Skeletal muscle cell (primary cell): ENCODE results near the gene NHSL1.

Experiments
- DNase-seq: peaks from one replicate; pipeline ENCODE4 v3.0.0-alpha.2; 2010; ENCODE audit warnings: low read depth
- H3K4me3 ChIP-seq: 2 replicates; pipeline ENCODE4 v1.5.1; 2011; ENCODE audit warnings: low read depth, mild to moderate bottlenecking, control low read depth, low read length, moderate library complexity

The NHSL1 gene

DNA sequence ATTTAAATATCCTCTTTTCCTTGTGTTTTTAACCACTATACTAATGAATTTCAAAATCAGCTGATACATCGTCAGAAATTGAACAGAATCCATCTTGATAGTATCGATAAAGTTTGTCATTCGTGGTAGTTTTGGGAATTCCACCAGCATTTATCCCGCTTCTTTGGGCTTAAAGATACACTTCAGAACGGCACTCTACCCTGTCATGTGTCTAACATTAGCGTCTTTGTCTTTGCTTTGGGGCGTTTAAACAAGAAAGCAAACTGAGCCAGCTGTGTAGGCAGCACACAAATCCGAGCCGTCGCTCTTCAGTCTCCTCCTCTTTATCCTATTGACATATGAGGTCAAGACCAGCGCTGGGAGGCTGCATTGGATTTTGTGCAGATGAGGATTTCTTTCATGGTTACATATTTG, 27.5 kb upstream of the NHSL1 start:
- no peak for DNase-seq
- H3K4me3 ChIP-seq: no peak overlapping the region

DNA sequence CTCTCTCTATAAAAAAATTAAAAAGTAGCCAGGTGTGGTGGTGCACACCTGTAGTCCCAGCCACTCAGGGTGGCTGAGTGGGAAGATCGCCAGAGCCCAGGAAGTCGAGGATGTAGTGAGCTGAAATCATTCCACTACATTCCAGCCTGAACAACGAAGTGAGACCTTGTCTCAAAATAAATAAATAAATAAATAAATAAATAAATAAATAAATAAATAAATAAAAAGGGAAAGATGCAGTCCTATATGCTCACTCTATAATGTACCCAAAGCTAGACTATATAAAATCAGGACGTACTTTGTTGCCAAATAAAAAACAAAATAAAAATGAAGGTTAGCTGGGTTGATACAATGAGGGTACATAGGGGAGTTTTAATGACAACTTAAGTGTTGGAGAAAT, 26.1 kb upstream of the NHSL1 start:
- no peak for DNase-seq
- no peak overlapping the region for H3K4me3 ChIP-seq

DNA sequence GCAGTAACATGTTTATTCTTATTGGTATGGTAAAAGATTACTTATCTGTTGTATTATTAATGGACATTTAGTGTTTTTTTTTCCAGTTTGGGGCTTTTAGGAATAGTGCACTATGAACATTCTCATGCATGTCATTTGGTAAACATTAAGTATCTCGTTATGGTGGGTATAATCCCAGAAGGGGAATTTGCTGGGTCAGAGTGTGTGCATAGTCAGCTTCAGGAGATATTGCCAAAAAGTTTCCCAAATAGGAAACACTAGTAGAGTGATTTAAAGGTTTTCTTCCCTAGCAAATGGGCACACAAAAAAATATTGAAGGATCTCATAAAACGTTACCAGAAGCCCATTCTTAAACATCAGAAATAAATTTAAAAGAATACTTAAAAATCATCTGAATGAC, 25.2 kb upstream of the NHSL1 start:
- no peak overlapping the region for H3K4me3 ChIP-seq
- DNase-seq: no peak

GRCh38 chr6:138523347-138524210, 24.3 kb upstream of the NHSL1 start:
- no peak overlapping the region for H3K4me3 ChIP-seq
- DNase-seq: no peak

DNA sequence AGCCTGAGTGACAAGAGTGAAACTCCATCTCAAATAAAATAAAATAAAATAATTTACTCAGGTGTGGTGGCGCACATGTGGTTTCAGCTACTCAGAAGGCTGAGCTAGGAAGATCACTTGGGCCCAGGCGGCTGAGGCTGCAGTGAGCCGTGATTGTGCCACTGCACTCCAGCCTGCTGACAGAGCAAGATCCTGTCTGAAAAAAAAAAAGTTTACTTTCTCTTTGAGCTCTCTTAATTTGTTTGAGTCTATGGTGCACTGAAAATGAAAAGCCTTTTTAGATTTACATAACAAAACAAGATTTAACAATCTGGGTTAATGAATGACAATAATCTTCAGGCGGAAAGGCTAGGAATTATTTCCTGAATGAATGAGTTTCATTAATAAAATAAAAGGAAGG, 23.3 kb upstream of the NHSL1 start:
- H3K4me3 ChIP-seq: no peak overlapping the region
- DNase-seq: no peak

GRCh38 chr6:138521790-138522189, 22.5 kb upstream of the NHSL1 start:
- no peak overlapping the region for H3K4me3 ChIP-seq
- DNase-seq: no peak

- no peak for DNase-seq
- H3K4me3 ChIP-seq: no peak overlapping the region
Measured at GRCh38 chr6:138520463-138520862, 21.2 kb upstream of the NHSL1 start.

DNA sequence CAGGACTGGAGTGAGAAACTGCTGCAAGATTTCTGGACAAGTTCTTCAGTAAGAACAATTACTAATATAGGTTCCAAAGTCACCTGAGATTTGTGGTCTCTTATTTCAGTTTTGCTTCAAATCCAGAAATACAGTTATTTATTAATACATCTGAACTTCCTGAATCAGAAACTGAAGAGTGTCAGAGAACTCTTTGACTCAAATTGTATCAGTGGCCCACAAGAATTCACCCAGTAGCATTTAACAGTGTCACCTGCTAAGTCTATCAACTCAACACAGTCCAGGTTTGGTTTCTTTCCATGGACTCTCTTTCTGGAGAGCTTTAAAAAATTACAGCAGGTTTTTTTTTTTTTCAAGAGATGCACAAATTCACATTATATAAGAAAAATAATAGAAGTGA, 18.8 kb upstream of the NHSL1 start:
- no peak for DNase-seq
- H3K4me3 ChIP-seq: no peak overlapping the region

DNA sequence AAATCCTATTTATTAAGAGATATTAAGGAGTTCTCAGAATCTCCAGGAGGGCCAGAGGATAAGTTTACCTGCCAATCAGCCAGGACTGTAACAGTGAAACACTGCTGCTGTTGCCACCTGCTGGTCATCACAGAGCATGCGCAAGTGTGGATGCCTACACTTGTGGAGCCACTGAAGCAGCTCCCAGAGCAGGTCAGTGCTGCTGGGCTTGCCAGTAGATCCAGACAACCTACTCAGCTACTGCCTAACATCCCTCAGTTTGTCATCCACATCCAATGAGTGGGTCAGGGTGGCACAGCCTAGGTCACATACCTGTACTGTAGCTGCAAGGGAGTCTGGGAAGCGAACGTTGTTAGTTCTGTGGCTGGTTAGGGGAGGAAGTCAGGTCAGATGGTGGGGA, 18.3 kb upstream of the NHSL1 start:
- no peak overlapping the region for H3K4me3 ChIP-seq
- DNase-seq: no peak

DNA sequence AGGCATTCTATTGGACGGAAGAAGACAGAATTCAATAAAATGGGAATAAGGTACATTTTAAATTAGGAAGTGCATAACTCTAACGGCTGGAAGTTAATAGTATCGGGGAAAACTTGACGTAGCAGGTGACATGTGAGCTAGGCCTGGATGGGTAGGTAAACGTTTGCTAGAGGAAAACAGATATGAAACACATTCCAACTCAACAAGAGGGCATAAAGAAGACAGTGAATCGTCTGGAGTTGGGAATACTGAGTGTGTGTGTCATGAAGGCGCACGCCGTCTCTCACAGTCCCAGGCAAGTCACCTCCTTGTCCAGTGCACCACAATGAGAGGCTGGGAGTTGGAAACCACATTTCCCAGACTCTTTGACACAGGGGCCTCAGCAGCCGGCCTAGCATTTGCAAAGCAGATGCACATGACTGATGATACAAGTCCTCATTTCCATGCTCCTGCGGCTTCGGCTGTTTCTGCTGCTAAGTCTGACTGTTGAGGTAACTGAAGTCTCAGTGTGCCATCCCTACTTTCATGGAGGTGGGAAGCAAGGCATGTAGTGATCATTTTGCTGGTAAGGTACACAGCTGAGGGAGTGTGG, 16.5 kb upstream of the NHSL1 start:
- H3K4me3 ChIP-seq: no peak overlapping the region
- no peak for DNase-seq

DNA sequence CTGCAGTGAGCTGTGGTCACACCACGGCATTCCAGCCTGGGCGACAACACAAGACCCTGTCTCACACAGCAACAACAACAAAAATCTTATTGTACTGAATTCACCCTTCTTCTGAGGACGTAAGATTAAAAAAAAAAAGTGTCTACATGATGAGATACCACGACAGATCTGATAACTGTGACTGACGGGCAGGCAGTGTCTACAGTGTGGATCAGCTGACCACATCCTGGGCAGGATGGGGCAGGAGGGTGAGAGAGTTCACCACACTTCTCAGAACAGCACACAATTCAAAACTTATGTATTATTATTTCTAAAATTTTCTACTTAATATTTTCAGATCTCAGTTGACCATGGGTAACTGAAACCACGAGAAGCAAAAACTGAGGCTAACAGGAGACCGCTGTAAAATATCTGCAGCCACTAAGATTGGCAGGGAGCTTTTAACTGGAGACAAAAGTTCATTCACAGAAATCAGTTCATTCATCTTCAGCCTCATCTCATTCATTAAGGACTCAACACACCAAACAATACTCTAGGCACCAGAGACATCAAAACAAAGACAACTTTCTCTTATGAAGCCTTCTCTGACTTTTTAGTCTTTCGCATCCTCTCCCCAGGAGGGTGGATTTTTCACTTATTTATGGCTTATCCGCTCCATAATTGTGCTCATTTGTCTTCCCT, 15.7 kb upstream of the NHSL1 start:
- H3K4me3 ChIP-seq: no peak overlapping the region
- no peak for DNase-seq

DNA sequence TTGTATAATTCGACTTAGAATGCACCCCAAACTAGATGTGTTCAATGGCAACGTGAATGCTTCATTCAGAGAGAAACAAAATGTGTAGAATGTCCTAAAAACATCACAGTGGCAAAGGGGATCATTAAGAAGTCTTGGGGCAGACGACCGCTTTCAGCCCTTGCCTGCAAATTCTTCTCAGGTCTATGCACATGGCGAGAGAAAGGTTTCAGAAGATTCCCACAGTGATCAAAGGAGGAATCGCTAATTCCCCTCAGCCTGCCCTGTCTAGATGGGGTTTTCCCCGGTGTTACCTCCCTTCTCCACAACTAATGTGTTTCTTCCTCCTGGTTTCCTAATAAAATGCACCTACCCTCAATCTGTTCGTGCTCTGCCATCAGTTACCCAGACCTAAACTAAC, 13.3 kb upstream of the NHSL1 start:
- no peak for DNase-seq
- no peak overlapping the region for H3K4me3 ChIP-seq

GRCh38 chr6:138510093-138510492, 10.8 kb upstream of the NHSL1 start:
- no peak for DNase-seq
- no peak overlapping the region for H3K4me3 ChIP-seq

GRCh38 chr6:138509371-138509770, 10.1 kb upstream of the NHSL1 start:
- no peak for DNase-seq
- H3K4me3 ChIP-seq: no peak overlapping the region

DNA sequence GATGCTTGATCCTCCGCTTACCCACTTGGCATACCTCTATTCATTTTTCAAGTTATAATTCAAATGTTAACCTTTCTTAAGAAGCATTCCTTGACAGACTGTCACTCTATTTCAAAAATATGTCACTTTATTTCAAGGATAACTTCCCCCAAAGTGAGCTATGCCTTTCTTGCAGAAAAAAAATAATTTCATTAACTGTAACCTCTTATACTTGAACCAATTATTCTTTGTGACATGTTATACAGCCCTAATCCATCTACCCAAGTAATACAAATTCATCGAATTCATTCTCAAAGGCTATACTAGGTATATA, 9.3 kb upstream of the NHSL1 start:
- DNase-seq: no peak
- H3K4me3 ChIP-seq: no peak overlapping the region

GRCh38 chr6:138507977-138508675, 8.8 kb upstream of the NHSL1 start:
- no peak overlapping the region for H3K4me3 ChIP-seq
- no peak for DNase-seq

GRCh38 chr6:138504764-138505689, 5.7 kb upstream of the NHSL1 start:
- DNase-seq: no peak
- H3K4me3 ChIP-seq: no peak overlapping the region

GRCh38 chr6:138503881-138504680, 4.8 kb upstream of the NHSL1 start:
- no peak for DNase-seq
- no peak overlapping the region for H3K4me3 ChIP-seq

- no peak overlapping the region for H3K4me3 ChIP-seq
- DNase-seq: no peak
Measured at GRCh38 chr6:138502546-138502945, 3.3 kb upstream of the NHSL1 start.
